Measurements from ENCODE around the gene CRISP2. TPM values are rescaled to one million over a fixed set of nuclear protein-coding genes. Genes with fewer than 3 reads are reported as not detected.

The CRISP2 gene
- total and polyA plus RNA-seq, 2 donors (not counting 1 experiment from before 2014, with no cell fraction given) = not detected

- Histone ChIP-seq H3K4me2 (replicated peaks; ENCODE audit: low read depth, low read length, poor library complexity, severe bottlenecking) (no peak overlapping the region), H2AFZ (ENCODE audit: insufficient read depth, low read depth, low read length, poor library complexity, severe bottlenecking) (no peak overlapping the region), H3K4me3 (ENCODE audit: control extremely low read depth in 1 of 5, extremely low read depth in 1 of 5, insufficient read depth in 1 of 5, low read depth in 2 of 5, low read length in 4 of 5) (no peak overlapping the region), H3K27me3 (replicated peaks in 1 of 4; ENCODE audit: control extremely low read depth in 1 of 4, control insufficient read depth in 3 of 4, insufficient read depth in 4 of 4, low read length in 3 of 4) (no peaks in the 10 kb centered on the region), H3K36me3 (replicated peaks in 1 of 2; ENCODE audit: control extremely low read depth in 1 of 2, control insufficient read depth in 1 of 2, extremely low read depth in 1 of 2, insufficient read depth in 2 of 2, low read length in 1 of 2) (no peaks in the 10 kb centered on the region), H3K4me1 (ENCODE audit: control insufficient read depth in 2 of 2, insufficient read depth in 2 of 2, low read length in 2 of 2) (no peaks in the 10 kb centered on the region), H3K9me3 (ENCODE audit: control extremely low read depth in 1 of 3, control insufficient read depth in 2 of 3, insufficient read depth in 1 of 3, low read length in 2 of 3) (no peaks in the 10 kb centered on the region), H3K9ac (ENCODE audit: low read length) (no peak overlapping the region), H3K27ac (ENCODE audit: low read length in 2 of 2) (no peak overlapping the region), H3K79me2 (ENCODE audit: control insufficient read depth, insufficient read depth, low read length) (no peaks in the 10 kb centered on the region), H4K20me1 (ENCODE audit: control insufficient read depth, insufficient read depth, low read length, poor library complexity, severe bottlenecking) (no peaks in the 10 kb centered on the region)
- CTCF ChIA-PET = no interaction called here
- no peak for TF ChIP-seq EZH2 (IDR thresholded peaks at IDR 0.05; ENCODE audit: borderline replicate concordance, insufficient read depth, low read depth, low read length, poor library complexity, severe bottlenecking)
- TF ChIP-seq CTCF (IDR thresholded peaks at IDR 0.05) = no peak
- intact Hi-C loops (cut with micrococcal nuclease) = no loop called here
- no CpG with 5 or more reads among the region's 4 CpGs for WGBS (ENCODE audit: insufficient coverage)
- Mint-ChIP-seq H3K27me3 (no peaks in the 10 kb centered on the region), H3K9me3 (ENCODE audit: insufficient read depth) (peaks cover 2% of the 10 kb centered on the region), H3K4me3 (no peak overlapping the region), H3K27ac (no peak overlapping the region), H3K4me1 (no peaks in the 10 kb centered on the region)
- DNase-seq (no peak), ATAC-seq (ENCODE audit: low read depth) (no peak)
- POLR2A ChIA-PET = no interaction called here
Observed at GRCh38 chr6:49743429-49743828, 30.1 kb upstream of the CRISP2 start.

GRCh38 chr6:49739423-49739822 lies 26.1 kb upstream of the CRISP2 start:
- intact Hi-C loops (cut with micrococcal nuclease) = no loop called here
- no CpG with 5 or more reads among the region's 2 CpGs for WGBS (ENCODE audit: insufficient coverage)

More at GRCh38 chr6:49739423-49739822, 26.1 kb upstream of the CRISP2 start:
- CTCF ChIA-PET = no interaction called here
- Histone ChIP-seq H2AFZ (ENCODE audit: insufficient read depth, low read depth, low read length, poor library complexity, severe bottlenecking) (no peak overlapping the region), H3K4me2 (replicated peaks; ENCODE audit: low read depth, low read length, poor library complexity, severe bottlenecking) (no peak overlapping the region), H3K79me2 (ENCODE audit: control insufficient read depth, insufficient read depth, low read length) (no peaks in the 10 kb centered on the region), H3K36me3 (replicated peaks in 1 of 2; ENCODE audit: control extremely low read depth in 1 of 2, control insufficient read depth in 1 of 2, extremely low read depth in 1 of 2, insufficient read depth in 2 of 2, low read length in 1 of 2) (no peaks in the 10 kb centered on the region), H3K4me3 (ENCODE audit: control extremely low read depth in 1 of 5, extremely low read depth in 1 of 5, insufficient read depth in 1 of 5, low read depth in 2 of 5, low read length in 4 of 5) (no peak overlapping the region), H3K9me3 (ENCODE audit: control extremely low read depth in 1 of 3, control insufficient read depth in 2 of 3, insufficient read depth in 1 of 3, low read length in 2 of 3) (no peaks in the 10 kb centered on the region), H3K4me1 (ENCODE audit: control insufficient read depth in 2 of 2, insufficient read depth in 2 of 2, low read length in 2 of 2) (no peaks in the 10 kb centered on the region), H3K9ac (ENCODE audit: low read length) (no peak overlapping the region), H4K20me1 (ENCODE audit: control insufficient read depth, insufficient read depth, low read length, poor library complexity, severe bottlenecking) (no peaks in the 10 kb centered on the region), H3K27me3 (replicated peaks in 1 of 4; ENCODE audit: control extremely low read depth in 1 of 4, control insufficient read depth in 3 of 4, insufficient read depth in 4 of 4, low read length in 3 of 4) (no peaks in the 10 kb centered on the region), H3K27ac (ENCODE audit: low read length in 2 of 2) (no peak overlapping the region)
- TF ChIP-seq EZH2 (IDR thresholded peaks at IDR 0.05; ENCODE audit: borderline replicate concordance, insufficient read depth, low read depth, low read length, poor library complexity, severe bottlenecking) (no peak), CTCF (IDR thresholded peaks at IDR 0.05) (no peak)
- H3K27ac Mint-ChIP-seq = no peak overlapping the region
- ATAC-seq (ENCODE audit: low read depth) (no peak), DNase-seq (no peak)
- no peak overlapping the region for H3K4me3 Mint-ChIP-seq
- no peaks in the 10 kb centered on the region for H3K4me1 Mint-ChIP-seq
- no peaks in the 10 kb centered on the region for H3K27me3 Mint-ChIP-seq
- POLR2A ChIA-PET = no interaction called here
- peaks cover 2% of the 10 kb centered on the region for H3K9me3 Mint-ChIP-seq (ENCODE audit: insufficient read depth)

All from B cell (primary cell).